Measurements from ENCODE around the gene CACNG7. TPM values are rescaled to one million over a fixed set of nuclear protein-coding genes. Genes with fewer than 3 reads are reported as not detected.

Gene CACNG7
- total and polyA plus RNA-seq, 2 donors (not counting 3 experiments of a cell fraction or from before 2014, with no cell fraction given): 0.92 to 1.3 TPM

- peaks cover 15% of the 10 kb centered on the region for H3K4me1 ChIP-seq (ENCODE audit: control insufficient read depth, extremely low read depth, insufficient read depth, low read length)
- H3K9me1 ChIP-seq (replicated peaks; ENCODE audit: control insufficient read depth, extremely low read depth, insufficient read depth, low read length): no peaks in the 10 kb centered on the region
- FAIRE-seq (peak; percentile 74), DNase-seq (ENCODE audit: low read depth, low spot score) (peak; percentile 35)
- H3K4me3 ChIP-seq (replicated peaks in 1 of 3; ENCODE audit: insufficient read depth in 1 of 3, low read depth in 1 of 3, low read length in 3 of 3): peak overlapping the region in 2 of 3 experiments; percentile 35 to 39
- peak overlapping the region; percentile 98 for H3K9ac ChIP-seq (replicated peaks; ENCODE audit: extremely low read depth, insufficient read depth, low read length)
- peaks cover 20% of the 10 kb centered on the region for H3K79me2 ChIP-seq (ENCODE audit: control insufficient read depth, insufficient read depth, low read length)
- intact Hi-C loops (cut with micrococcal nuclease) (loop anchor here (2.0 to 5.0 kb wide), 2 partner anchors 57 to 596 kb away; partner anchors contain the start of gene LENG9), dilution Hi-C loops (cut with MboI; ENCODE audit: extremely low pct_ligation_motif_present, low sequenced_read_pairs) (no loop called here)
- no peaks in the 10 kb centered on the region for H3K27me3 ChIP-seq (ENCODE audit: control insufficient read depth in 2 of 2, insufficient read depth in 2 of 2, low read length in 2 of 2)
- no peaks in the 10 kb centered on the region for H3K9me3 ChIP-seq (replicated peaks; ENCODE audit: control insufficient read depth, insufficient read depth, low read length)
- POLR2A ChIA-PET: interaction anchor here (0.9 kb wide), 1 partner anchor 17 kb away, joined by 3 read pairs; no protein-coding TSS in a partner anchor
- CTCF ChIA-PET: interaction anchor here (0.8 to 3.6 kb wide), 13 partner anchors 9 to 164 kb away, joined by 3 to 29 read pairs (median 3); partner anchors contain the start of gene PRKCG
- peak overlapping the region; percentile 78 for H3K4me2 ChIP-seq (ENCODE audit: insufficient read depth, low read length)
- peak overlapping the region; percentile 78 for H2AFZ ChIP-seq (ENCODE audit: low read depth, low read length)
- TF ChIP-seq MAX (IDR thresholded peaks at IDR 0.05; ENCODE audit: insufficient read depth, insufficient read length) (no peak), POLR2AphosphoS5 (IDR thresholded peaks at IDR 0.05; ENCODE audit: insufficient read depth, low read depth, low read length) (peak; percentile 25)
- no peaks in the 10 kb centered on the region for H4K20me1 ChIP-seq (replicated peaks; ENCODE audit: control insufficient read depth, extremely low read depth, insufficient read depth, low read length)
- H3K27ac ChIP-seq (ENCODE audit: insufficient read depth, low read depth, low read length): peak overlapping the region; percentile 100
- no TSS peak for BruUV-seq (replicated peaks)
- no peaks in the 10 kb centered on the region for H3K36me3 ChIP-seq (ENCODE audit: control insufficient read depth in 2 of 2, extremely low read depth in 1 of 2, insufficient read depth in 2 of 2, low read length in 2 of 2)
Measured at GRCh38 chr19:53865918-53866864, 42.9 kb upstream of the CACNG7 start.

GRCh38 chr19:53866865-53867224 lies 42.2 kb upstream of the CACNG7 start:
- no peaks in the 10 kb centered on the region for H4K20me1 ChIP-seq (replicated peaks; ENCODE audit: control insufficient read depth, extremely low read depth, insufficient read depth, low read length)
- no peaks in the 10 kb centered on the region for H3K36me3 ChIP-seq (ENCODE audit: control insufficient read depth in 2 of 2, extremely low read depth in 1 of 2, insufficient read depth in 2 of 2, low read length in 2 of 2)
- ChIA-PET CTCF (interaction anchor here (1.0 to 3.6 kb wide), 11 partner anchors 12 to 163 kb away, joined by 3 to 29 read pairs (median 5); partner anchors contain the start of gene PRKCG), POLR2A (interaction anchor here (1.2 to 1.6 kb wide), 4 partner anchors 12 to 270 kb away, joined by 3 to 7 read pairs (median 5); partner anchors contain the start of gene CNOT3)
- dilution Hi-C loops (cut with MboI; ENCODE audit: extremely low pct_ligation_motif_present, low sequenced_read_pairs): no loop called here
- FAIRE-seq (no peak), DNase-seq (ENCODE audit: low read depth, low spot score) (no peak)
- H3K79me2 ChIP-seq (ENCODE audit: control insufficient read depth, insufficient read depth, low read length): peaks cover 24% of the 10 kb centered on the region
- TF ChIP-seq POLR2A (IDR thresholded peaks at IDR 0.05; ENCODE audit: low read depth, low read length): no peak
- no peak for TF ChIP-seq POLR2AphosphoS5 (IDR thresholded peaks at IDR 0.05; ENCODE audit: insufficient read depth, low read depth, low read length)
- TF ChIP-seq CTCF (IDR thresholded peaks at IDR 0.05; ENCODE audit: extremely low read depth in 1 of 2, insufficient read depth in 1 of 2, low read depth in 1 of 2, low read length in 2 of 2): no peak
- no peak for TF ChIP-seq MAX (IDR thresholded peaks at IDR 0.05; ENCODE audit: insufficient read depth, insufficient read length)
- no peak for TF ChIP-seq JUN (IDR thresholded peaks at IDR 0.05; ENCODE audit: borderline replicate concordance, insufficient read depth, insufficient read length, low read depth)
- no peak for TF ChIP-seq GATA2 (IDR thresholded peaks at IDR 0.05; ENCODE audit: insufficient read depth, insufficient read length, low read depth, low read length)
- no peak for TF ChIP-seq FOS (IDR thresholded peaks at IDR 0.05; ENCODE audit: borderline replicate concordance, insufficient read depth, low read length)
- TF ChIP-seq EZH2 (IDR thresholded peaks at IDR 0.05; ENCODE audit: borderline replicate concordance, low read depth, low read length, severe bottlenecking): no peak
- no peak for TF ChIP-seq MYC (IDR thresholded peaks at IDR 0.05; ENCODE audit: low read depth, low read length)
- no peaks in the 10 kb centered on the region for H3K9me1 ChIP-seq (replicated peaks; ENCODE audit: control insufficient read depth, extremely low read depth, insufficient read depth, low read length)
- peak overlapping the region; percentile 98 for H3K9ac ChIP-seq (replicated peaks; ENCODE audit: extremely low read depth, insufficient read depth, low read length)
- intact Hi-C loops (cut with micrococcal nuclease): loop anchor here (1.0 to 5.0 kb wide), 10 partner anchors 12 to 595 kb away; partner anchors contain the start of genes CNOT3 and LENG9
- H3K9me3 ChIP-seq (replicated peaks; ENCODE audit: control insufficient read depth, insufficient read depth, low read length): no peaks in the 10 kb centered on the region
- peak overlapping the region; percentile 100 for H3K27ac ChIP-seq (ENCODE audit: insufficient read depth, low read depth, low read length)
- no peaks in the 10 kb centered on the region for H3K27me3 ChIP-seq (ENCODE audit: control insufficient read depth in 2 of 2, insufficient read depth in 2 of 2, low read length in 2 of 2)
- peak overlapping the region; percentile 18 for H2AFZ ChIP-seq (ENCODE audit: low read depth, low read length)
- peaks cover 15% of the 10 kb centered on the region for H3K4me1 ChIP-seq (ENCODE audit: control insufficient read depth, extremely low read depth, insufficient read depth, low read length)
- peak overlapping the region in 1 of 3 experiments; percentile 7 for H3K4me3 ChIP-seq (replicated peaks in 1 of 3; ENCODE audit: insufficient read depth in 1 of 3, low read depth in 1 of 3, low read length in 3 of 3)
- BruUV-seq (replicated peaks): TSS peak; percentile 13
- peak overlapping the region; percentile 78 for H3K4me2 ChIP-seq (ENCODE audit: insufficient read depth, low read length)

Measured in endothelial cell of umbilical vein (primary cell).